Left ventricle myocardium inferior (tissue), 1 donor: ENCODE measurements around the gene YIPF2. TPM values are rescaled to one million over a fixed set of nuclear protein-coding genes. Genes with fewer than 3 reads are reported as not detected.

ENCODE experiments used
- DNase-seq: peaks from one replicate; pipeline ENCODE4 v3.0.0-alpha.2; 2020
- H3K27ac ChIP-seq: fragments of 200-600 bp; replicated peaks from 2 replicates; pipeline ENCODE4 v1.8.0; 2021
- H3K27me3 ChIP-seq: fragments of 200-600 bp; 2 replicates; pipeline ENCODE4 v1.8.0; 2021; ENCODE audit warnings: low read depth
- H3K36me3 ChIP-seq: fragments of 200-600 bp; 2 replicates; pipeline ENCODE4 v1.8.0; 2021
- H3K4me1 ChIP-seq: fragments of 200-600 bp; 2 replicates; pipeline ENCODE4 v1.8.0; 2021
- H3K4me3 ChIP-seq: fragments of 200-600 bp; 2 replicates; pipeline ENCODE4 v1.8.0; 2021; ENCODE audit warnings: mild to moderate bottlenecking, moderate library complexity
- H3K9me3 ChIP-seq: fragments of 200-600 bp; replicated peaks from 2 replicates; pipeline ENCODE4 v1.8.0; 2021
- CTCF ChIP-seq: fragments of 200-600 bp; IDR thresholded peaks from 2 replicates; pipeline ENCODE4 v1.8.0; 2021; ENCODE audit warnings: antibody characterized with exemption, mild to moderate bottlenecking, borderline replicate concordance
- intact Hi-C: fragments of 100-400 bp; cut with micrococcal nuclease; formaldehyde crosslinking; loops from one replicate; pipeline ENCODE4 v1.11.0; 2022
- total RNA-seq: library from RNA; stranded (reverse); fragmentation: NEBNext Ultra II Directional; extraction: Animal tissue kit (Norgen Biotek cat#: 25700); gene quantifications from one replicate; pipeline ENCODE4 v1.2.1, GENCODE V29; 2021
- donor health status: DM: no; HTN: yes; CAD: no; lungs with severe emphysema.

YIPF2 gene
- total RNA-seq, 1 donor from 2014 or later = 13.1 TPM

GRCh38 chr19:10922638-10923014 is 5.8 kb downstream of the YIPF2 start:
- no peak for TF ChIP-seq CTCF
- Histone ChIP-seq H3K27ac (no peak overlapping the region), H3K4me3 (no peak overlapping the region), H3K9me3 (no peaks in the 10 kb centered on the region), H3K27me3 (no peaks in the 10 kb centered on the region), H3K36me3 (peaks cover 72% of the 10 kb centered on the region), H3K4me1 (peaks cover 14% of the 10 kb centered on the region)
- DNase-seq = no peak
- intact Hi-C loops = no loop called here

- no peak overlapping the region for H3K4me3 ChIP-seq
- peaks cover 8% of the 10 kb centered on the region for H3K4me1 ChIP-seq
- H3K9me3 ChIP-seq = no peaks in the 10 kb centered on the region
- no peak for DNase-seq
- peaks cover 72% of the 10 kb centered on the region for H3K36me3 ChIP-seq
- no peaks in the 10 kb centered on the region for H3K27me3 ChIP-seq
- no peak overlapping the region for H3K27ac ChIP-seq
- intact Hi-C loops = no loop called here
- TF ChIP-seq CTCF = no peak
These were observed 6.4 kb downstream of the YIPF2 start for GRCh38 chr19:10921910-10922637.

GRCh38 chr19:10921199-10921909 is 7.1 kb downstream of the YIPF2 start:
- no peak overlapping the region for H3K4me3 ChIP-seq
- no peaks in the 10 kb centered on the region for H3K27me3 ChIP-seq
- no peak for DNase-seq
- H3K4me1 ChIP-seq = peaks cover 7% of the 10 kb centered on the region
- H3K27ac ChIP-seq = no peak overlapping the region
- intact Hi-C loops = no loop called here
- no peaks in the 10 kb centered on the region for H3K9me3 ChIP-seq
- peaks cover 79% of the 10 kb centered on the region for H3K36me3 ChIP-seq
- no peak for TF ChIP-seq CTCF

GRCh38 chr19:10920781-10921180 is 7.7 kb downstream of the YIPF2 start:
- H3K27ac ChIP-seq = no peak overlapping the region
- no peaks in the 10 kb centered on the region for H3K9me3 ChIP-seq
- no peak for DNase-seq
- no peaks in the 10 kb centered on the region for H3K27me3 ChIP-seq
- peaks cover 7% of the 10 kb centered on the region for H3K4me1 ChIP-seq
- peaks cover 82% of the 10 kb centered on the region for H3K36me3 ChIP-seq
- intact Hi-C loops = no loop called here
- no peak for TF ChIP-seq CTCF
- H3K4me3 ChIP-seq = no peak overlapping the region

GRCh38 chr19:10920288-10920655 is 8.2 kb downstream of the YIPF2 start:
- intact Hi-C loops = no loop called here
- Histone ChIP-seq H3K27me3 (no peaks in the 10 kb centered on the region), H3K27ac (no peak overlapping the region), H3K36me3 (peaks cover 85% of the 10 kb centered on the region), H3K4me1 (peaks cover 7% of the 10 kb centered on the region), H3K4me3 (no peak overlapping the region), H3K9me3 (no peaks in the 10 kb centered on the region)
- no peak for DNase-seq
- TF ChIP-seq CTCF = no peak
